ENCODE data around the gene ZMIZ1.

- TF ChIP-seq CTCF (IDR thresholded peaks at IDR 0.05; ENCODE audit: low read depth, low read length) = no peak
- TF ChIP-seq POLR2A (IDR thresholded peaks at IDR 0.05; ENCODE audit: extremely low read depth, insufficient read length) = no peak
- TF ChIP-seq MAX (IDR thresholded peaks at IDR 0.05; ENCODE audit: low read depth, low read length) = no peak
Observed at GRCh38 chr10:79211616-79212015, 142.8 kb downstream of the ZMIZ1 start.

All from NB4 (cell line).